DND-41 (cell line): ENCODE data around the gene FN3KRP.

Experiments used
- EZH2 ChIP-seq: IDR thresholded peaks from 3 replicates; pipeline ENCODE4 v1.6.1; 2012; ENCODE audit warnings: borderline replicate concordance, low read depth, mild to moderate bottlenecking, moderate library complexity, low read length, inconsistent platforms; ENCODE audit not compliant: severe bottlenecking
- TF ChIP-seq, protein P1 (sequence below): IDR thresholded peaks from 2 replicates; pipeline ENCODE4 v1.5.1; 2012; ENCODE audit warnings: borderline replicate concordance, low read length, moderate library complexity, mild to moderate bottlenecking; ENCODE audit not compliant: poor library complexity, severe bottlenecking; ENCODE audit errors: extremely low read depth

DNA sequence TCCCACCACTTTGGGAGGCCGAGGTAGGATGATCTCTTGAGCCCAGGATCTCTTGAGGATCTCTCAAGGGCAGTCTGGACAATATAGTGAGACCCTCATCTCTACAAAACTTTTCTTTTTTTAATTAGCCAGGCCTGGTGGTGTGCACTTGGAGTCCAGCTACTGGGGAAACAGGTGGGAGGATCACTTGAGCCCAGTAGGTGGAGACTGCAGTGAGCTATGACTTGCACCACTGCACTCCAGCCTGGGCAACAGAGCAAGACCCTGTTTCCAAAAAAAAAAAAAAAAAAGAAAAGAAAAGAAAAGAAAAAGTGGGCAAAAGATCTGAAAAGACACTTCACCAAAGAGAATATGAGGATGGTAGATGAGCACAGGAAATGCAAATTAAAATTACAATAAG is 33.0 kb upstream of the FN3KRP start:
- TF ChIP-seq, protein P1, sequence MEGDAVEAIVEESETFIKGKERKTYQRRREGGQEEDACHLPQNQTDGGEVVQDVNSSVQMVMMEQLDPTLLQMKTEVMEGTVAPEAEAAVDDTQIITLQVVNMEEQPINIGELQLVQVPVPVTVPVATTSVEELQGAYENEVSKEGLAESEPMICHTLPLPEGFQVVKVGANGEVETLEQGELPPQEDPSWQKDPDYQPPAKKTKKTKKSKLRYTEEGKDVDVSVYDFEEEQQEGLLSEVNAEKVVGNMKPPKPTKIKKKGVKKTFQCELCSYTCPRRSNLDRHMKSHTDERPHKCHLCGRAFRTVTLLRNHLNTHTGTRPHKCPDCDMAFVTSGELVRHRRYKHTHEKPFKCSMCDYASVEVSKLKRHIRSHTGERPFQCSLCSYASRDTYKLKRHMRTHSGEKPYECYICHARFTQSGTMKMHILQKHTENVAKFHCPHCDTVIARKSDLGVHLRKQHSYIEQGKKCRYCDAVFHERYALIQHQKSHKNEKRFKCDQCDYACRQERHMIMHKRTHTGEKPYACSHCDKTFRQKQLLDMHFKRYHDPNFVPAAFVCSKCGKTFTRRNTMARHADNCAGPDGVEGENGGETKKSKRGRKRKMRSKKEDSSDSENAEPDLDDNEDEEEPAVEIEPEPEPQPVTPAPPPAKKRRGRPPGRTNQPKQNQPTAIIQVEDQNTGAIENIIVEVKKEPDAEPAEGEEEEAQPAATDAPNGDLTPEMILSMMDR, result no peak
- TF ChIP-seq EZH2, result no peak
